NCI-H128 (cell line): Measurements from ENCODE around the gene TBL1XR1.
"Not testable (repeated sequence)": the region's sequence is repeated elsewhere in the genome, so short reads cannot be mapped to it uniquely, and the experiment has no call there.

Source experiments
- DNase-seq: peaks from one replicate; lab custom pipeline; 2025; ENCODE audit not compliant: unreplicated experiment; lab: John Stamatoyannopoulos, UW

TBL1XR1 gene

GRCh38 chr3:177208781-177209180, 11.5 kb upstream of the TBL1XR1 start:
- no peak for DNase-seq

- DNase-seq, result no peak
These were observed 10.9 kb upstream of the TBL1XR1 start for GRCh38 chr3:177208223-177208622.

GRCh38 chr3:177206936-177207335, 9.7 kb upstream of the TBL1XR1 start:
- DNase-seq, result no peak

- no peak for DNase-seq
These were observed 6.6 kb upstream of the TBL1XR1 start for GRCh38 chr3:177203689-177204395.

GRCh38 chr3:177203016-177203415, 5.7 kb upstream of the TBL1XR1 start:
- DNase-seq, result not testable (repeated sequence)

GRCh38 chr3:177201700-177202397, 4.6 kb upstream of the TBL1XR1 start:
- no peak for DNase-seq

- no peak for DNase-seq
These were observed 2.0 kb upstream of the TBL1XR1 start for GRCh38 chr3:177199206-177199760.

GRCh38 chr3:177197727-177198460, 612 bp upstream of the TBL1XR1 start:
- DNase-seq, result peak; percentile 58

GRCh38 chr3:177196456-177197040, 734 bp downstream of the TBL1XR1 start:
- DNase-seq, result no peak

GRCh38 chr3:177196008-177196455, 1.2 kb downstream of the TBL1XR1 start:
- no peak for DNase-seq

- no peak for DNase-seq
These were observed 1.9 kb downstream of the TBL1XR1 start for GRCh38 chr3:177195242-177195991.

GRCh38 chr3:177194299-177194698, 3.0 kb downstream of the TBL1XR1 start:
- DNase-seq, result no peak

GRCh38 chr3:177193688-177194268, 3.5 kb downstream of the TBL1XR1 start:
- peak; percentile 24 for DNase-seq

- not testable (repeated sequence) for DNase-seq
These were observed 4.0 kb downstream of the TBL1XR1 start for GRCh38 chr3:177193275-177193674.

GRCh38 chr3:177190756-177191681, 6.3 kb downstream of the TBL1XR1 start:
- no peak for DNase-seq

GRCh38 chr3:177190184-177190583, 7.1 kb downstream of the TBL1XR1 start:
- not testable (repeated sequence) for DNase-seq

GRCh38 chr3:177188325-177188724, 9.0 kb downstream of the TBL1XR1 start:
- DNase-seq, result not testable (repeated sequence)

- DNase-seq, result no peak
These were observed 11.0 kb downstream of the TBL1XR1 start for GRCh38 chr3:177186306-177186705.

GRCh38 chr3:177185035-177185574, 12.2 kb downstream of the TBL1XR1 start:
- no peak for DNase-seq
